Measurements from ENCODE around the gene TTC39C. TPM values are rescaled to one million over a fixed set of nuclear protein-coding genes. Genes with fewer than 3 reads are reported as not detected.

Gene TTC39C
- total RNA-seq, 1 experiment from 2014 or later: 14.8 TPM

DNA sequence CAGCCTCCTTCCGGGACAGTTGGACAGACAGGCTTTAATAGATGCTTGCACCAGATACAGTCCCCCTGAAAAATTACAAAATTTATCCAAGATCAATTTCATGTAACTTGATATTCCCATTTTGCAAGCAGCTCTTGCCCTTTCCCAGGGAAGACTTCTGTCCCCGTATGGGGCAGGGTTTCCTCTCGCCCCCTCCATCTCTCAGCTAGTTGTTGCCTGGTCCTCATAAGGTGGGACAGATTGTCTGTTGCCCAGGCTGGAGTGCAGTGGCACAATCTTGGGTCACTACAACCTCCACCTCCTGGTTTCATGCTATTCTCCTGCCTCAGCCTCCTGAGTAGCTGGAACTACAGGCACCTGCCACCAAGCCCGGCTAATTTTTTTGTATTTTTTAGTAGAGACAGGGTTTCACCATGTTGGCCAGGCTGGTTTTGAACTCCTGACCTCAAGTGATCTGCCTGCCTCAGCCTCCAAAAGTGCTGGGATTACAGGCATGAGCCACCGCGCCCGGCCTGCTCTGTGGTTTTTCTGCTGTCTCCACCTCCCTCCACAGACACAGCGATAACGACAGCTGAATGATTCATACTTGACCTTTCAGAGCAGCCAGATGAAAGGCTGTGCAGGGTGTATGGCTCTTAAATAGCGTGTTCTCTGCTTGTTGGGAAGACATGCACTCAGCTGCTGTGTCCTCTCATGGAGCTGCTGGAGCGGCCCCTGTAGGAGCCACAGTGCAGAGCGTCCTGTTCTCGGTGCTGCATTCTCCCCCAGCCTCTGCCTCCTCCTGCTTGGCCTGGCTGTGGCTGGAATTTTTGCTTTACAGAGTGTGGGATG is 61.4 kb downstream of the TTC39C start:
- CTCF ChIA-PET: interaction anchor here (0.6 to 0.8 kb wide), 2 partner anchors 21 to 33 kb away, joined by 3 to 4 read pairs; no protein-coding TSS in a partner anchor

DNA sequence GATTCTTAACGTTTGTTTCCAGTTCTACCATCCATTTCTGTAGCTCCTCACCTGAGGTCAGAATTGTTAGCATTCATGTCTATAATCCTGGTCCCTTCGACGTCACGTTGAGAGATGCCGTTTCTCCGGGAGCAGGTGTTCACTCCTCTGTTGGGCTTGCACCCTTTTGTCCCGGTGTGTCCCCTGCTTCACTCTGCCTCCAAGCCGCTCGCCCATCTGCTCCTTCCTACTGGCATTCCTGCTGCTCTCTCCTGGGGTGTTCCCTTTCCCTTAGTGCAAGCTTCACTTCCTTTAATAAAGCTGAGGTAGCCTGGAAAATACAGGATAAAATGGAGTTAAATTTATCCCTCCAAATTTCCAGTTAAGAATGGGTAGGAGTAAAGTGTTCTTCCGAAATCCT is 62.4 kb downstream of the TTC39C start:
- Histone ChIP-seq H3K9me3 (ENCODE audit: control insufficient read depth, insufficient read depth, low read depth, low read length) (no peaks in the 10 kb centered on the region), H3K27ac (ENCODE audit: low read length) (no peak overlapping the region), H3K27me3 (ENCODE audit: control insufficient read depth, insufficient read depth, low read length) (no peaks in the 10 kb centered on the region), H3K4me3 (ENCODE audit: low read depth in 2 of 2, low read length in 2 of 2) (no peak overlapping the region), H3K36me3 (ENCODE audit: control insufficient read depth, insufficient read depth, low read length) (no peaks in the 10 kb centered on the region), H3K4me1 (ENCODE audit: control insufficient read depth, insufficient read depth, low read length) (peaks cover 10% of the 10 kb centered on the region; the same call in 1 of the 2 replicates)
- POLR2A ChIA-PET: no interaction called here
- BruUV-seq (replicated peaks): no TSS peak
- intact Hi-C loops (cut with micrococcal nuclease; ENCODE audit: unreplicated experiment): no loop called here
- CTCF ChIA-PET: no interaction called here
- ATAC-seq: no peak
- in situ Hi-C loops (cut with HindIII; ENCODE audit: low pct_unique_long_range_greater_than_20kb, low sequenced_read_pairs): no loop called here
- DNase-seq (ENCODE audit: low read depth, low spot score): no peak
- TF ChIP-seq TCF7L2 (IDR thresholded peaks at IDR 0.05; ENCODE audit: low read depth, low read length) (no peak), POLR2AphosphoS5 (IDR thresholded peaks at IDR 0.05; ENCODE audit: low read depth, low read length) (no peak), SIN3A (IDR thresholded peaks at IDR 0.05; ENCODE audit: borderline replicate concordance, insufficient read depth, low read depth, low read length) (no peak), CTCF (IDR thresholded peaks at IDR 0.05) (no peak)
- TF ChIP-seq, protein P1, sequence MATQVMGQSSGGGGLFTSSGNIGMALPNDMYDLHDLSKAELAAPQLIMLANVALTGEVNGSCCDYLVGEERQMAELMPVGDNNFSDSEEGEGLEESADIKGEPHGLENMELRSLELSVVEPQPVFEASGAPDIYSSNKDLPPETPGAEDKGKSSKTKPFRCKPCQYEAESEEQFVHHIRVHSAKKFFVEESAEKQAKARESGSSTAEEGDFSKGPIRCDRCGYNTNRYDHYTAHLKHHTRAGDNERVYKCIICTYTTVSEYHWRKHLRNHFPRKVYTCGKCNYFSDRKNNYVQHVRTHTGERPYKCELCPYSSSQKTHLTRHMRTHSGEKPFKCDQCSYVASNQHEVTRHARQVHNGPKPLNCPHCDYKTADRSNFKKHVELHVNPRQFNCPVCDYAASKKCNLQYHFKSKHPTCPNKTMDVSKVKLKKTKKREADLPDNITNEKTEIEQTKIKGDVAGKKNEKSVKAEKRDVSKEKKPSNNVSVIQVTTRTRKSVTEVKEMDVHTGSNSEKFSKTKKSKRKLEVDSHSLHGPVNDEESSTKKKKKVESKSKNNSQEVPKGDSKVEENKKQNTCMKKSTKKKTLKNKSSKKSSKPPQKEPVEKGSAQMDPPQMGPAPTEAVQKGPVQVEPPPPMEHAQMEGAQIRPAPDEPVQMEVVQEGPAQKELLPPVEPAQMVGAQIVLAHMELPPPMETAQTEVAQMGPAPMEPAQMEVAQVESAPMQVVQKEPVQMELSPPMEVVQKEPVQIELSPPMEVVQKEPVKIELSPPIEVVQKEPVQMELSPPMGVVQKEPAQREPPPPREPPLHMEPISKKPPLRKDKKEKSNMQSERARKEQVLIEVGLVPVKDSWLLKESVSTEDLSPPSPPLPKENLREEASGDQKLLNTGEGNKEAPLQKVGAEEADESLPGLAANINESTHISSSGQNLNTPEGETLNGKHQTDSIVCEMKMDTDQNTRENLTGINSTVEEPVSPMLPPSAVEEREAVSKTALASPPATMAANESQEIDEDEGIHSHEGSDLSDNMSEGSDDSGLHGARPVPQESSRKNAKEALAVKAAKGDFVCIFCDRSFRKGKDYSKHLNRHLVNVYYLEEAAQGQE (IDR thresholded peaks at IDR 0.05; ENCODE audit: insufficient read depth in 1 of 2, low read depth in 2 of 2, low read length in 1 of 2): no peak

More for the DNA sequence above, 61.4 kb downstream of the TTC39C start:
- POLR2A ChIA-PET: no interaction called here
- ATAC-seq (peak; percentile 99), DNase-seq (ENCODE audit: low read depth, low spot score) (peak; percentile 72)
- Histone ChIP-seq H3K36me3 (ENCODE audit: control insufficient read depth, insufficient read depth, low read length) (no peaks in the 10 kb centered on the region), H3K27me3 (ENCODE audit: control insufficient read depth, insufficient read depth, low read length) (no peaks in the 10 kb centered on the region), H3K27ac (ENCODE audit: low read length) (no peak overlapping the region), H3K9me3 (ENCODE audit: control insufficient read depth, insufficient read depth, low read depth, low read length) (no peaks in the 10 kb centered on the region), H3K4me1 (ENCODE audit: control insufficient read depth, insufficient read depth, low read length) (peaks cover 10% of the 10 kb centered on the region; the same call in 1 of the 2 replicates), H3K4me3 (ENCODE audit: low read depth in 2 of 2, low read length in 2 of 2) (no peak overlapping the region)
- TF ChIP-seq POLR2AphosphoS5 (IDR thresholded peaks at IDR 0.05; ENCODE audit: low read depth, low read length) (no peak), SIN3A (IDR thresholded peaks at IDR 0.05; ENCODE audit: borderline replicate concordance, insufficient read depth, low read depth, low read length) (no peak), TCF7L2 (IDR thresholded peaks at IDR 0.05; ENCODE audit: low read depth, low read length) (peak; percentile 86), CTCF (IDR thresholded peaks at IDR 0.05) (peak; percentile 75)
- TF ChIP-seq, protein P1 (IDR thresholded peaks at IDR 0.05; ENCODE audit: insufficient read depth in 1 of 2, low read depth in 2 of 2, low read length in 1 of 2): no peak
- in situ Hi-C loops (cut with HindIII; ENCODE audit: low pct_unique_long_range_greater_than_20kb, low sequenced_read_pairs): no loop called here
- intact Hi-C loops (cut with micrococcal nuclease; ENCODE audit: unreplicated experiment): no loop called here
- no TSS peak for BruUV-seq (replicated peaks)

All from Panc1 (cell line).